GM19035 (cell line): ENCODE results near the gene TPSB2.

Experiments used
- ATAC-seq: cut with Tn5 transposase; IDR thresholded peaks from one replicate; pipeline ENCODE4 v1.9.1; 2021; ENCODE audit not compliant: unreplicated experiment

TPSB2 gene

DNA sequence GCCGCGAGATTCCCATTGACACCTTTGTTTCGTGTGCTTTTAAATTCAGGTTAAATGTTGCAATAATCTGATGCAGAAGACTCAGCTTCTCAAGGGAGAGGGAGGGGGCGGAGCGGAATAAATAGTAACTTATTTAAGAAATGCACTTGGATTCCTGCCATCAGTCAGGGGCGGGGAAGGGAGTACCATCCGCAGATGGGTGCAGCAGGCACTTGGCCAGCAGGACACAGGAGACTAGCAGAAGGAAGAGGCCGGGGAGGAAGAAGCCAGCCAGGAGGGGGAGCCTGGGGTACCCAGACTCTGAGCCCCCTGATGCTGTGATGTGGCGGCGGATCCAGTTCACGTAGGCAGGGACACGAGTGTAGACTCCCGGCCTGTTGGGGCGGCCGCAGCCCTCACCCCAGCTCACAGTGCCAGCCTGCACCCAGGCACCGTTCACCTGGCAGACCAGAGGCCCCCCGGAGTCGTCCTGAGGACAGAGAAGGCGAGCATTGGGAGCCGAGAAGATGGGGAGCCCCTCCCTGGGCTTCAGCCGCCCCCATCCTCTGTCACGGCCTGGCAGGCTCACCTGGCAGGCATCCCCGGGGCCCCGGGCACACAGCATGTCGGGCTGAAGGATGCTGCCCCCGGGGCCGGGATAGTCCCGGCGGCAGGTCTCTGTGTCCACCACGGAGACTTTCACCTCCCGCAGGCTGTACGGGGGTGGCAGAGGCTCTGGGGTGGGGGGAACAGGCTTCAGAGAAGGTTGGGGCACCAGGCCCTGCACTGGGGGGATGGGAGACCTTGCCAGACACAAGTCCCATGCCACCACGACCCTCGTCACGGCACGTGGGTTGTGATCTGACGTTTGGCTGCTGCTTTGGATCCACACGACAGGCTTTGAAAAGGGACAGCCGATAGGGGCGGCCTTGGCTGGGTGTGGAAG, 8.1 kb downstream of the TPSB2 start:
- no peak for ATAC-seq

DNA sequence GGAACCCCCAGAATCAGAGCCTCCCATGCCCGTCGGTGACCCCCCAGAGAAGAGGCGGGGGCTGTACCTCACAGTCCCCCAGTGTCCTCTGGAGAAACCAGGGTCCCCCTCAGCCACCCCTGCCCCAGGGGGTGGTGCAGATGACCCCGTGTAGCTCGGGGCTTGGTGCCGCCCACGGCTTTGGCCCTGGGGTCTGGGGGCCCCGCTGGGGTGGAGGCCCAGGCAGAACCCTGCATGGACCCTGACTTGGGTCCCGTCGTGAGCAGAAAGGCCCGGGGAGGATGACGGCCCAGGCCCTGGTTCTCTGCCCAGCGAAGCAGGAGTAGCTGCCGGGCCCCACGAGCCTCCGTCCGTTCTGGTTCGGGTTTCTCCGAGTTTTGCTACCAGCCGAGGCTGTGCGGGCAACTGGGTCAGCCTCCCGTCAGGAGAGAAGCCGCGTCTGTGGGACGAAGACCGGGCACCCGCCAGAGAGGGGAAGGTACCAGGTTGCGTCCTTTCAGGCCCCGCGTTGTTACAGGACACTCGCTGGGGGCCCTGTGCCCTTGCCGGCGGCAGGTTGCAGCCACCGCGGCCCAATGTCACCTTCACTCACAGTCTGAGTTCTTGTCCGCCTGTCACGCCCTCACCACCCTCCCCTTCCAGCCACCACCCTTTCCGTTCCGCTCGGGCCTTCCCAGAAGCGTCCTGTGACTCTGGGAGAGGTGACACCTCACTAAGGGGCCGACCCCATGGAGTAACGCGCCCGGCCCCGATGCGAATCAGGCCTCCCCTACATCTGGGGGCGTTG, 8.9 kb downstream of the TPSB2 start:
- ATAC-seq: no peak

DNA sequence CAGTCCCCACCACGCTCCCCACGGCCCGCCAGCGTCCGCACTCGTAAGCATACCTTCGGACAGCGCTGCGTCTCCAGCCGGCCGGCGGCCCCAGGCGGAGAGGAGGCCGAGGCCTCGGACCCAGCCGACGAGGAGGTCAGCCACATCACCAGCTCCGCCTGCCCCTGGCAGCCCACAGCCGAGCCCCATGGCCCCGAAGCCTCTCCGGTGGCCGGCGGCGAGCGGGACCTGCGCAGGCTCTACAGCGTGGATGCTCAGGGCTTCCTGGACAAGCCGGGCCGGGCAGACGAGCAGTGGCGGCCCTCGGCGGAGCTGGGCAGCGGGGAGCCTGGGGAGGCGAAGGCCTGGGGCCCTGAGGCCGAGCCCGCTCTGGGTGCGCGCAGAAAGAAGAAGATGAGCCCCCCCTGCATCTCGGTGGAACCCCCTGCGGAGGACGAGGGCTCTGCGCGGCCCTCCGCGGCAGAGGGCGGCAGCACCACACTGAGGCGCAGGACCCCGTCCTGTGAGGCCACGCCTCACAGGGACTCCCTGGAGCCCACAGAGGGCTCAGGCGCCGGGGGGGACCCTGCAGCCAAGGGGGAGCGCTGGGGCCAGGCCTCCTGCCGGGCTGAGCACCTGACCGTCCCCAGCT, 9.8 kb downstream of the TPSB2 start:
- ATAC-seq: no peak

DNA sequence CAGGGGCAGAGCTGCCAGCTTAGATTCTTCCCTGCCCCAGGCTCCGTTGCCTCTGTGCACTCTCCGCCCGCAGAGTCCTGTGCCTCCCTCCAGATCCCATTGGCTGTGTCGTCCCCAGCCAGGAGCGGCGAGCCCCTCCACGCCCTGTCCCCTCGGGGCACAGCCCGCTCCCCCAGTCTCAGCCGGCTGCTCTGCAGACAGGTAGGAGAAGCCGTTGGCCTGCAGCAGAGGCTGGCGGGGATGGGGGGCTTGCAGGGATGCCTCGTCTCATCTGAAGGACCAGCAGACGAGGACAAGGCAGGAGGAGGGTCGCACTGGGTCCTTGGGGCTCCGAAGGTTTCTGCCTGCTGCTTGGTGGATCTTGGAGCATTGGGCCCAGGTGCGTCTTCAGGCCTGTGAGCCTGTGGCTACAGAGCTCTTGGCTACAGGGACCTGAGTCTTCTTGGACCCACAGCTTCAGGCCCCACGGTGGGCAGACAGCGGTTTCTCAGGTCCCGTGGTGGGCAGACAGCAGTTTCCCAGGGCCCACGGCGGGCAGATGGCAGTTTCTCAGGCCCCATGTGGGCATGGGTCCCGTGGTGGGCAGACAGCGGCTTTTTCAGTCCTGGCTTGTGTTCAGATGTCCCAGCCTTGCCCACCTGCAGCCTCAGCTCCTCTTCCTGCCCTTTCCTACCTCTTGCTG, 10.9 kb downstream of the TPSB2 start:
- ATAC-seq: no peak

DNA sequence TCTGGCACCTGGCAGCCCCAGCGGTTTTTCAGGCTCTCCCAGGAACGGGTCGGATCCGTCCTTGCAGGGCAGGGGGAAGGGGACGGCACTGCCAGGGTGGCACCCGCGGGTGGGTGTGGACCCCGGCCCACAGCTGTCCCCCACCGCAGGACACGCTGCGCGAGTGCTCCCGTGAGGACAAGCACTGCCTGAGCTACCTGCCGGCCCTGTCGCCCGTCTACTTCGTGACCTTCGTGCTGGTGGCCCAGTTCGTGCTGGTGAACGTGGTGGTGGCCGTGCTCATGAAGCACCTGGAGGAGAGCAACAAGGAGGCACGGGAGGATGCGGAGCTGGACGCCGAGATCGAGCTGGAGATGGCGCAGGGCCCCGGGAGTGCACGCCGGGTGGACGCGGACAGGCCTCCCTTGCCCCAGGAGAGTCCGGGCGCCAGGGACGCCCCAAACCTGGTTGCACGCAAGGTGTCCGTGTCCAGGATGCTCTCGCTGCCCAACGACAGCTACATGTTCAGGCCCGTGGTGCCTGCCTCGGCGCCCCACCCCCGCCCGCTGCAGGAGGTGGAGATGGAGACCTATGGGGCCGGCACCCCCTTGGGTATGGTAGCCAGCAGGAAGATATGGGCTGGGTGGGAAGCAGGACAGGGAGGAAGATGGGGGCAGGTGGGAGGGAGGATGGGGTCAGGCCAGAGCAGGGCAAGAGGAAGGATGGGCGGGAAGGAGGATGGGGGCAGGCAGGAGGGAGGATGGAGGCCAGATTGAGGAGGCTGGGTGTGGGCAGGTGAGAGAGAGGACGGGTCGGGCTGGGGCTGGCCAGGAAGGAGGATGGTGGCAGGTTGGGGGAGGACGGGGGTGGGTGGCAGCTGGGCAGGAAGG, 11.7 kb downstream of the TPSB2 start:
- ATAC-seq: no peak

DNA sequence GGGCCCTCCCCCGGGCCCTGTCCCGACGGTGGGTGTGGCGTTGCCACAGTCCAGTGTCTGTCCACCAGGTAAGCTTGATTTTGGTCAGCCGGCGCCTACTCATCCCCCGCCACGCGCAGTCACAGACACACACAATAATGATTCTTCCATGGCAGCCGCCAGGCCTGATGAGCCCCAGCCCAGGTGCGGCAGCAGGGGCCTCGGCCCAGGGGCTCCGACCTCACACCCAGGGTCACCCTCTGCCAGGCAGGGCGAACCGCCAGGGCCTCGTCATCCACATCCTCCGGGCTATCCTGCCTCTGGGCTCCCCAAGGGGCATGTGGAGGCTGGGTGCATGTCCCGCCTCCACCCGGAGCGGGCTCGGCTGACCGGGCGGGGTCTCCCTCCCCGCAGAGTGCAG, 12.5 kb downstream of the TPSB2 start:
- no peak for ATAC-seq

DNA sequence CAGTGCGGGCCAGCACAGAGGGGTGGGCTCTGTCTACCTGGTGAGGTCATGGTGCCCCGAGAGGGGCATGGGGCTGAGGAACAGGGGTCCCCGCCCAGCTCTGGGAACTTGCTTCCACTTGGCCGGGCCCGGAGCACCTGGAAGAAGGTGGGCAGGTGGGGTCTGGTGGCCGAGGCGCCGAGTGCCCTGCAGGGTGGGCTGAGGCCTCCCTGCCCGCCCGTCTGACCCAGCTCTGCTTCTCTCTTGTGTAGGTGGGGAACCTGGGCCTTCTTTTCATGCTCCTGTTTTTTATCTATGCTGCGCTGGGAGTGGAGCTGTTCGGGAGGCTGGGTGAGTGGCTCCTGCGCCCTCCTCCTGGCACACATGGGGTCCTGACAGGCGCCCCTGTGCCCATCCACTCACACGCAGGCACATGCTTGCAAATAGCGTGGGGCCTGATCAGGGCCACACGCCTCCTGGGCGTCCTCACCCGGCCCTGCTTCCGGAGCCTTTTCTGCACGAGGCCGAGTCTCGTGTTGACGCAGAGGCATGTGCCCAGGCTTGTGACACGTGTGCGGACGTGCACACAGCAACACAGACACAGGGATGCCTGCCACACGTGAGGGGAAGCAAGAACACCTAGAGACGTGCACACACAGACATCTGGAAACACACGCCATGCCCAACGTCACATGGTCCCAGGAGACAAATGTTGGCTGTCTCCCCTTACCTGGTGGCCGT, 13.1 kb downstream of the TPSB2 start:
- ATAC-seq: no peak

DNA sequence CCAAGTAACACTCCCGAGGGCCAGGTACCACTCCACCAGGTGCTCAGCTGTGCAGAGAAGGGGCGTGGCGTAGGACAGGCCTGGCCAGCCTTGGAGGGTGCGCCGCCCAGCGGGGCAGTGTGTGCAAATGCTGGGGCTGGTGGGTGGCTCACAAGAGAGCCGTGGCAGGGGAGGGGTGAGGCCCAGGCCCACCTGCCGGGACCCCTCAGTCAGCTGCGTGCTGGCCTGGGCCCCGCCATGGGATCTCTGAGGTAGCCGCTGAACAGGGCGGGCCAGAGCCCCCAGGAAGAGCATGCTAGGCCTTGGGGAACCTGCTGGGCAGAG, 13.7 kb downstream of the TPSB2 start:
- no peak for ATAC-seq

DNA sequence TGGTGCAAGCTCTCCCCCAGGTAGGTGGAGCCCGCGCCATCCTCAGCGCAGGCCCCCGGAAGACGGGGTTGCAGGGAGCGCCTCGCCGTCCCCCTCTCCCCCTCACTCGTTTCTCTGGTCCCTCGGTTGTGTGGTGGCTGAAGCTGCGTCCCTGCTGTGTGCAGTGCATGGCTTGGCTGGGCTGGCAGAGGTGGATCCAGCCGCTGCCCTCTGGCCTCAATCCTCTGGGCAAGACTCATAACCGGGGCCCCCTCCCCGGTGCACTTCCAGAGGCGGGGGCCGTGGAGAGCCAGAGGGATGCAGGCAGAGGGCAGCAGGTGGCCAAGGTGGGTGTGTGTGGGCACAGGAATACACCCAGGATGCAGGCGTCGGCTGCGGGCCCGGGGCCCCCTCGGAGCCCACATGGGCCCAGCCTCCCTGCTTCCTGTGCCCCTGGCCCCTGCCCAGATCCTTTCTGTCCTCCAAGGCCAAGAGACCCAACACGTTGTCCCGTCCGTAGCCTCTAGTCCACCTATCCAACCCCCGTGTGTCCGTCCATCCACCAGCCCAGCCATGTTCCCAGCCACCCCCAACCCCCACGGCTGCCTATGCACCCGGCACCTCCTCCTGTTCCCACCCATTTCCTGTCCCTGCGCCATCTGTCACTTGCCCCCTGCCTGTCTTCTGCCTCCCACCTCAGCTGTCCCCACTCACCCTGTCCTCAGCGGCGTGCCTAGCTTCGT, 14.2 kb downstream of the TPSB2 start:
- ATAC-seq: no peak

DNA sequence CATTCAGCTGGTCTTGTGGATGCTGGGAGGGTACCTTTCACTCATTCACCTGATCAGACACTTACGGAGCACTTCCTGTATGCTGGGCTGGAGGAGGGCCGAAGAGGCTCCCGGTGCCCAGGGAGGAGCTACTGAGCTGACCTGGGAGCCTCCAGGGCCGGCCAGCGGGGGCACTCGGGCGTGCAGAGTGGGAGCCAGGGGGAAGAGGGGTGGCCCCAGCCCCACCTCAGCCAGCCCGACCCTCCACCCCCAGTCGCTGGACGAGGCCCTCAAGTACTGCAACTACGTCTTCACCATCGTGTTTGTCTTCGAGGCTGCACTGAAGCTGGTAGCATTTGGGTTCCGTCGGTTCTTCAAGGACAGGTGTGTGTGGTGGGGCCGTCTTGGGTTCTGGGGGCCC, 15.3 kb downstream of the TPSB2 start:
- no peak for ATAC-seq

DNA sequence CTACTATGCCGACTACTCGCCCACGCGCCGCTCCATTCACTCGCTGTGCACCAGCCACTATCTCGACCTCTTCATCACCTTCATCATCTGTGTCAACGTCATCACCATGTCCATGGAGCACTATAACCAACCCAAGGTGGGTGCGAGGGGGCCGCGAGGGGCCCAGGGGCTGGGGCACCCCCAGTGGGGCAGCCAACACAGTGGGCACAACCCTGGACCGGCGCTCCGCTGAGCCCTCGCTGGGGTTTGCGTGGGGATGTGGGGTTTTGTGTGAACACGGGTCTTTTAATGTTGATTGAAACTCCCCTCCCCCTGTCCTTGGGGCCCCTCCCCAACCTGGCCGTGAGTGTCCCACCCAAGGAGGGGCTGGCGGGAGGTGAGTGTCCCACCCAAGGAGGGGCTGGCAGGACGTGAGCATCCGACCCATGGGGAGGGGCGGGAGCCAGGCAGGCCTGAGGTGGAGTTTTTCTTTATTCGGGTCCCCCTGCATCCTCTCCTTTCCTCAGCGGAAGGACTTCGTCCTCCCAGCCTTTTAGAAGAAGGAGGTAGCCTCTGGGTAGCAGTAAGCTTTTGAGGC, 16.1 kb downstream of the TPSB2 start:
- ATAC-seq: no peak

DNA sequence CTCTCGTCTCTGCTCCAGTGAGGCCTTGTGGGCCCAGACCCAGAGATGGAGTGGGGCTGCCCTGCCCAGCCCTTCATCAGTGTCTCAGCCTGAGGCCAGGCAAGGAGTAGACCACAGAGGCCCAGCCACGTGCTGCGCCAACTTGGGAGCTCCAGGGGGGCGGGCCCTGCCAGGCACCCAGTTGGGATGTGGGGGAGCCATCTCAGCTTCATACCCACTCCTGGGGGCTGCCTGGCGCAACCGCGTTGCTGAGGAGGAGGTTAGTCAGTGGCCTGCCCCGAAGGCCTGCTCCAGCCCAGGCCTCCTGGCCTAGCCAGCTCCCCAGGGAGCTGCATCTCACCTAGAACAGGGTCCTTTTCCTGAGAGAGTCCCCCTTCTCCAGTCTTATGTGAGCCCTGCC, 16.8 kb downstream of the TPSB2 start:
- no peak for ATAC-seq

DNA sequence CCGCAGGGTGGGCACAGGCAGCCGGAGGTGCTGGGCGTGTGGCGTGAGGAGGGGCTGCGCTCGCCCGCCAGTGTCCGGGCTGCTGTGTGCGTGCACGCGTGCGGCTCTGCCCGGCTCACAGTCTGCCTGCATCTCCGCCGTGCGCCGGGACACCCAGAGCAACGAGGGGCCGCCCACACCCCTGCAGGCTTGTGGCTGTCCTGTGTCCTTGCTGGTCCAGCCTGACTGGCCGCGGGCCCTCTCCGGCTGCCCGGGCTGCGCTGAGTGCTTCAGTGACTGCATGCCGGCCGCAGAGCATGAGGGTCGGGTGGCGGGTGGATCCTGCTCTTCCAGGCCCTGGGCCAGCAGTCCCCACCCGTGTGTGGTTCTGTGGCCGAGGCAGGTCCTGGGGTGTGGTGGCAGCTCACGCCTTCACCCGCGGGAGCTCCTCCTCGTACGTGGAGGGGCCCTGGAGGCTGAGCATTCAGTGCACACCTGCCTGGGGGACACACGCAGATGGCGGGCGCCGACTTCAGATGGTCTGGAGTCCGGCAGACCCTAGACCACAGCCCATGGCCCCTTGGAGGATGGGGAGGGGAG, 17.3 kb downstream of the TPSB2 start:
- no peak for ATAC-seq

DNA sequence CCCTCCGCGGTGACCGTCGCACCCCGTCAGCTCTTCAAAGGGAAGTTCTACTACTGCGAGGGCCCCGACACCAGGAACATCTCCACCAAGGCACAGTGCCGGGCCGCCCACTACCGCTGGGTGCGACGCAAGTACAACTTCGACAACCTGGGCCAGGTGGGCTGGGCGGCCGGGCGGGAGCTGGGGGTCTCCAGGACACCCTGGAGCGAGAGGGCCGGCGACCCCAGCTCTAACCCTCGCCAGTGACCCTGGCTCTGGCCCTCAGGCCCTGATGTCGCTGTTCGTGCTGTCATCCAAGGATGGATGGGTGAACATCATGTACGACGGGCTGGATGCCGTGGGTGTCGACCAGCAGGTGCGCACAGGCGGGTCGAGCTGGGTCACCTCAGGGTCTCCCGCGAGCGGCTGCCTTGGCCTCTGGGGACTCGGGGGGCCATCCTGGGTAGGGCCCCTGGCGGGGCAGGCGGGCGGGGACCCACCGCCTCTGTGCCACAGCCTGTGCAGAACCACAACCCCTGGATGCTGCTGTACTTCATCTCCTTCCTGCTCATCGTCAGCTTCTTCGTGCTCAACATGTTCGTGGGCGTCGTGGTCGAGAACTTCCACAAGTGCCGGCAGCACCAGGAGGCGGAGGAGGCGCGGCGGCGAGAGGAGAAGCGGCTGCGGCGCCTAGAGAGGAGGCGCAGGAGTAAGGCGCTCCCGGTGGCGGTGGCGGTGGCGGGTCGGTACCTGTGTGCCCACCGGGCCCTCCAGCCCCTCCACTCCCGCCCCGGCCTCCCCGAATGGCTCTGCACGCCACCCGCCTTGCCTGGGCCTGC, 18.3 kb downstream of the TPSB2 start:
- ATAC-seq: no peak

DNA sequence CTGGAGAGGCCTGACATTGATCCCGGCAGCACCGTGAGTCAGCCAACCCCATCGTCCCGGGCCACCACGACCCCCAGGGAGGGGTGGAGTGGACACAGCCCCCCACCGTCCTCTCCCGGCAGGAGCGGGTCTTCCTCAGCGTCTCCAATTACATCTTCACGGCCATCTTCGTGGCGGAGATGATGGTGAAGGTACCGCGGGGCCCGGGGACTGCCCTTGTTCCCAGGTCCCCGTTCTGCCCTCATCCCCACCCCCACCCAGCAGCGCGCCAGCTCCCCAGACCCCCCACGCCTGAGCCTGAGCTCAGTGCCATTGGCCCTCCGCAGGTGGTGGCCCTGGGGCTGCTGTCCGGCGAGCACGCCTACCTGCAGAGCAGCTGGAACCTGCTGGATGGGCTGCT, 19.5 kb downstream of the TPSB2 start:
- no peak for ATAC-seq

DNA sequence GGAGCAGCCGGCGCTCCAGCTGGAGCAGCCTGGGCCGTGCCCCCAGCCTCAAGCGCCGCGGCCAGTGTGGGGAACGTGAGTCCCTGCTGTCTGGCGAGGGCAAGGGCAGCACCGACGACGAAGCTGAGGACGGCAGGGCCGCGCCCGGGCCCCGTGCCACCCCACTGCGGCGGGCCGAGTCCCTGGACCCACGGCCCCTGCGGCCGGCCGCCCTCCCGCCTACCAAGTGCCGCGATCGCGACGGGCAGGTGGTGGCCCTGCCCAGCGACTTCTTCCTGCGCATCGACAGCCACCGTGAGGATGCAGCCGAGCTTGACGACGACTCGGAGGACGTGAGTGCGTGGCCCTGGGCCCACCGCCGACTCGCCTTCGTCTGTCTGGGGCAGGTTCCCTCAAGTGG, 20.9 kb downstream of the TPSB2 start:
- ATAC-seq: no peak

DNA sequence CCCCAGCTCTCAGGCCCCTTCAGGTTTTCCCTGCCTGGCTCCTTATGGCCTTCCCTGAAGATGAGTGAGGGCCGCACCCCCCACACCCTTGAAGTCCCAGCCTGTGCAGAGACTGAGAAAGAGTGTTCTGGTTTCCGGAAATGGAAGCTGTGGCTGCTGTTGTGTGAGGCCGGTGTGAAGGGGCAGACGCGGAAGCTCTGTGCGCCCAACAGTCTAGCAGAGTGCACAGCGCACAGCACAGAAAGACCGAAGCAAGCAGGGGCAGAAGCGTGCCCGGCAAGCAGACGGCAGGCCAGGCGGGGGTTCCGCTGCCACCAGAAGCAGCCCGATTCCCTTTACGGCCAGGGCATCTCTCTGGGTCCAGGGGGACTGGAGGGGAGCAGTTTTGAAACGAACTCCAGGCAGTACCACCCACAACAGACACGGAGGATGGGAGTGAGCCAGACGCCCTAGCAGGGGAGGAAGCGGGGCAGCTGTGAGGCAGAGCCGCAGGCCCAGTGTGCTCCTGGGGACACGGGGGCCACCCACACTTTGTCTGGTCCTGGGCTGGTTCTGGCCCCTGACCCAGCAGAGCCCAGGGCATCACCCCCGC, 21.6 kb downstream of the TPSB2 start:
- no peak for ATAC-seq
